GM23338 (cell line): ENCODE data around the gene EIF4E2. TPM values are rescaled to one million over a fixed set of nuclear protein-coding genes. Genes with fewer than 3 reads are reported as not detected.

Source experiments
- ATAC-seq: fragments of 200-7000 bp; cut with Tn5 transposase; 3 replicates; pipeline ENCODE4 v1.9.1; 2020
- DNase-seq: peaks from one replicate; pipeline ENCODE4 v3.0.0-alpha.2; 2015; ENCODE audit warnings: low spot score
- H2AFZ ChIP-seq: fragments of 200-600 bp; sonication (generic); 2 replicates; pipeline ENCODE4 v1.8.0; 2016; ENCODE audit warnings: antibody characterized with exemption, mild to moderate bottlenecking, moderate library complexity
- H3F3A ChIP-seq: fragments of 200-600 bp; sonication (generic); replicated peaks from 2 replicates; pipeline ENCODE4 v1.8.0; 2017; ENCODE audit warnings: antibody characterized with exemption, mixed run types, low read depth
- H3K27ac ChIP-seq: fragments of 200-600 bp; sonication (generic); 2 replicates; pipeline ENCODE4 v1.6.1; 2016; ENCODE audit warnings: low read depth
- H3K27me3 ChIP-seq: fragments of 200-600 bp; sonication (generic); 2 replicates; pipeline ENCODE4 v1.8.0; 2016; ENCODE audit warnings: mild to moderate bottlenecking, mixed run types, moderate library complexity; ENCODE audit not compliant: insufficient read depth
- H3K36me3 ChIP-seq: fragments of 200-600 bp; sonication (generic); 2 replicates; pipeline ENCODE4 v1.8.0; 2016; ENCODE audit warnings: mild to moderate bottlenecking; ENCODE audit not compliant: insufficient read depth
- H3K4me1 ChIP-seq: fragments of 200-600 bp; sonication (generic); 2 replicates; pipeline ENCODE4 v1.8.0; 2016; ENCODE audit warnings: mild to moderate bottlenecking, moderate library complexity; ENCODE audit not compliant: insufficient read depth
- H3K4me2 ChIP-seq: fragments of 200-600 bp; sonication (generic); 2 replicates; pipeline ENCODE4 v1.7.1; 2017; ENCODE audit warnings: mixed run types
- H3K4me3 ChIP-seq: fragments of 200-600 bp; sonication (generic); 2 replicates; pipeline ENCODE4 v1.6.1; 2016; ENCODE audit warnings: mixed run types
- H3K79me2 ChIP-seq: fragments of 200-600 bp; sonication (generic); replicated peaks from 2 replicates; pipeline ENCODE4 v1.8.0; 2017; ENCODE audit warnings: mild to moderate bottlenecking; ENCODE audit not compliant: insufficient read depth
- H3K9me2 ChIP-seq: fragments of 200-600 bp; sonication (generic); 2 replicates; pipeline ENCODE4 v1.8.0; 2017; ENCODE audit not compliant: insufficient read depth
- H4K20me1 ChIP-seq: fragments of 200-600 bp; sonication (generic); replicated peaks from 2 replicates; pipeline ENCODE4 v1.8.0; 2017; ENCODE audit warnings: mild to moderate bottlenecking; ENCODE audit not compliant: insufficient read depth
- H3K27ac Mint-ChIP-seq: 2 replicates; pipeline ENCODE4 v1.8.0; 2020; ENCODE audit warnings: inconsistent platforms, mild to moderate bottlenecking, moderate library complexity, mixed read lengths
- H3K27me3 Mint-ChIP-seq: 3 replicates; pipeline ENCODE4 v1.8.0; 2022; ENCODE audit warnings: low read depth, mild to moderate bottlenecking, moderate library complexity, mixed read lengths, inconsistent platforms; ENCODE audit not compliant: insufficient read depth, poor library complexity
- H3K36me3 Mint-ChIP-seq: 3 replicates; pipeline ENCODE4 v1.8.0; 2021; ENCODE audit warnings: low read depth, mild to moderate bottlenecking, inconsistent platforms, moderate library complexity, mixed read lengths
- H3K4me1 Mint-ChIP-seq: 3 replicates; pipeline ENCODE4 v1.8.0; 2020; ENCODE audit warnings: mild to moderate bottlenecking, inconsistent platforms, mixed read lengths
- H3K4me3 Mint-ChIP-seq: 3 replicates; pipeline ENCODE4 v1.8.0; 2021; ENCODE audit warnings: moderate library complexity, mild to moderate bottlenecking, inconsistent platforms, mixed read lengths
- H3K9me3 Mint-ChIP-seq: 3 replicates; pipeline ENCODE4 v1.8.0; 2020; ENCODE audit warnings: moderate library complexity, mild to moderate bottlenecking, inconsistent platforms, mixed read lengths
- CREB1 ChIP-seq: fragments of 250-450 bp; sonication (Bioruptor Pico); IDR thresholded peaks from 2 replicates; pipeline ENCODE4 v1.5.0; 2020; ENCODE audit warnings: low read depth, mild to moderate bottlenecking, moderate library complexity
- EZH2 ChIP-seq: fragments of 200-600 bp; sonication (generic); IDR thresholded peaks from one replicate; pipeline ENCODE4 v1.8.0; 2017; ENCODE audit warnings: antibody characterized with exemption, mild to moderate bottlenecking, low read depth; ENCODE audit not compliant: unreplicated experiment
- EZH2phosphoT487 ChIP-seq: fragments of 200-600 bp; sonication (generic); IDR thresholded peaks from one replicate; pipeline ENCODE4 v1.8.1; 2018; ENCODE audit warnings: antibody characterized with exemption; ENCODE audit not compliant: unreplicated experiment
- JUNB ChIP-seq: IDR thresholded peaks from one replicate; pipeline ENCODE4 v1.6.1; 2016; ENCODE audit warnings: antibody characterized with exemption; ENCODE audit not compliant: unreplicated experiment
- NANOG ChIP-seq: IDR thresholded peaks from 2 replicates; pipeline ENCODE4 v1.6.1; 2016; ENCODE audit warnings: antibody characterized with exemption, borderline replicate concordance
- POLR2AphosphoS5 ChIP-seq: IDR thresholded peaks from 2 replicates; pipeline ENCODE4 v1.6.1; 2016; ENCODE audit warnings: antibody characterized with exemption, low read depth
- STAT1 ChIP-seq: IDR thresholded peaks from one replicate; pipeline ENCODE4 v1.6.1; 2016; ENCODE audit warnings: antibody characterized with exemption; ENCODE audit not compliant: unreplicated experiment
- ZNF114 ChIP-seq: fragments of 250-450 bp; sonication (Bioruptor Pico); IDR thresholded peaks from 2 replicates; pipeline ENCODE4 v1.5.0; 2020; ENCODE audit warnings: mild to moderate bottlenecking, moderate library complexity
- ZNF331 ChIP-seq: fragments of 250-450 bp; sonication (Bioruptor Pico); IDR thresholded peaks from 2 replicates; pipeline ENCODE4 v1.5.0; 2020; ENCODE audit warnings: low read depth, mild to moderate bottlenecking, moderate library complexity
- polyA plus RNA-seq: library from polyadenylated mRNA; unstranded; fragments of >200 nt; fragmentation: Nextera tagmentation; extraction: Ambion mirVana; gene quantifications from 2 replicates; pipeline ENCODE4 v1.2.1, GENCODE V29; 2016
- total RNA-seq: library from RNA; depleted of rRNA; stranded (reverse); fragments of >200 nt; shearing (Covaris generic); gene quantifications from 2 replicates; pipeline ENCODE4 v1.2.3, GENCODE V29; 2014
- TF ChIP-seq, protein P1 (sequence below), 2 experiments: fragments of 200-600 bp in 1 of 2; sonication (generic) in 1 of 2; conservative IDR thresholded peaks; 2 replicates each; pipeline versions ENCODE4 v1.5.1 to v1.6.1; 2016 to 2017; ENCODE audit warnings: antibody characterized with exemption in 2 of 2, low read depth in 2 of 2, mild to moderate bottlenecking in 2 of 2, moderate library complexity in 1 of 2
- TF ChIP-seq, protein P2 (sequence below): IDR thresholded peaks from 2 replicates; pipeline ENCODE4 v1.6.1; 2016; ENCODE audit warnings: antibody characterized with exemption
- TF ChIP-seq, protein P3 (sequence below): IDR thresholded peaks from one replicate; pipeline ENCODE4 v1.6.1; 2018; ENCODE audit warnings: antibody characterized with exemption; ENCODE audit not compliant: unreplicated experiment

The EIF4E2 gene
- total and polyA plus RNA-seq, 2 experiments from 2014 or later = 68.1 to 152 TPM

DNA sequence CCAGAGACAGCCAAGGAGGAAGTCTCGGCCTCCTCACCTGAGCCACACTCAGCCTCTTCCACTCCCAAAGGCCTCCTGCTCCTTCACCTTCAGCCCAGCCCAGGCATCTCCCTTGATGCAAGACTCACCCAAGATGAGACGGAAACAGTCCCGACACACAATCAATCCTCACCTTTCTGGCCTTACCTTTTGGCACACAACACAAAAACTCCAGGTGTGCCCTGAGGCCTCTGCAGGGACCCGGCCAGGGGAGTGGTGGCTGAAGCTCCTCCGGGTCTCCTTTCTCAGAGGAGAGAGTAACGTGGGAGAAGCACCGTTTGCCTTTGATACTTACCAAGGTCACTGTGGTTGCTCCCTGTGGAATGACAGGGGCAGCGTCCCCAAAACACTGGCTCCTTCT is 59.1 kb downstream of the EIF4E2 start:
- 0 out of 2 replicates have a peak, but pooled peaks cover 5% of the 10 kb centered on the region for H3F3A ChIP-seq
- no peak overlapping the region for H3K4me2 ChIP-seq
- Mint-ChIP-seq H3K4me3 (no peak overlapping the region), H3K4me1 (no peaks in the 10 kb centered on the region), H3K9me3 (no peaks in the 10 kb centered on the region; the same call in 2 of the 3 replicates), H3K27ac (no peak overlapping the region), H3K36me3 (no peaks in the 10 kb centered on the region), H3K27me3 (peaks cover 7% of the 10 kb centered on the region)
- no peak overlapping the region; the same call in 1 of the 2 replicates for H2AFZ ChIP-seq
- H4K20me1 ChIP-seq = no peaks in the 10 kb centered on the region; the same call in 1 of the 2 replicates
- H3K9me2 ChIP-seq = no peaks in the 10 kb centered on the region
- H3K79me2 ChIP-seq = no peaks in the 10 kb centered on the region
- no peak for DNase-seq
- no peak overlapping the region for H3K4me3 ChIP-seq
- ATAC-seq = no peak
- no peak overlapping the region for H3K27ac ChIP-seq
- H3K4me1 ChIP-seq = no peaks in the 10 kb centered on the region
- no peaks in the 10 kb centered on the region for H3K27me3 ChIP-seq
- no peak for TF ChIP-seq NANOG
- no peak for TF ChIP-seq EZH2
- no peak for TF ChIP-seq POLR2AphosphoS5
- no peak for TF ChIP-seq JUNB
- TF ChIP-seq, protein P1, sequence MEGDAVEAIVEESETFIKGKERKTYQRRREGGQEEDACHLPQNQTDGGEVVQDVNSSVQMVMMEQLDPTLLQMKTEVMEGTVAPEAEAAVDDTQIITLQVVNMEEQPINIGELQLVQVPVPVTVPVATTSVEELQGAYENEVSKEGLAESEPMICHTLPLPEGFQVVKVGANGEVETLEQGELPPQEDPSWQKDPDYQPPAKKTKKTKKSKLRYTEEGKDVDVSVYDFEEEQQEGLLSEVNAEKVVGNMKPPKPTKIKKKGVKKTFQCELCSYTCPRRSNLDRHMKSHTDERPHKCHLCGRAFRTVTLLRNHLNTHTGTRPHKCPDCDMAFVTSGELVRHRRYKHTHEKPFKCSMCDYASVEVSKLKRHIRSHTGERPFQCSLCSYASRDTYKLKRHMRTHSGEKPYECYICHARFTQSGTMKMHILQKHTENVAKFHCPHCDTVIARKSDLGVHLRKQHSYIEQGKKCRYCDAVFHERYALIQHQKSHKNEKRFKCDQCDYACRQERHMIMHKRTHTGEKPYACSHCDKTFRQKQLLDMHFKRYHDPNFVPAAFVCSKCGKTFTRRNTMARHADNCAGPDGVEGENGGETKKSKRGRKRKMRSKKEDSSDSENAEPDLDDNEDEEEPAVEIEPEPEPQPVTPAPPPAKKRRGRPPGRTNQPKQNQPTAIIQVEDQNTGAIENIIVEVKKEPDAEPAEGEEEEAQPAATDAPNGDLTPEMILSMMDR (conservative IDR thresholded peaks at IDR 0.05; ENCODE audit: low read depth in 2 of 2) = no peak
- no peak for TF ChIP-seq ZNF331 (CRISPR knock-in tag)
- TF ChIP-seq, protein P2, sequence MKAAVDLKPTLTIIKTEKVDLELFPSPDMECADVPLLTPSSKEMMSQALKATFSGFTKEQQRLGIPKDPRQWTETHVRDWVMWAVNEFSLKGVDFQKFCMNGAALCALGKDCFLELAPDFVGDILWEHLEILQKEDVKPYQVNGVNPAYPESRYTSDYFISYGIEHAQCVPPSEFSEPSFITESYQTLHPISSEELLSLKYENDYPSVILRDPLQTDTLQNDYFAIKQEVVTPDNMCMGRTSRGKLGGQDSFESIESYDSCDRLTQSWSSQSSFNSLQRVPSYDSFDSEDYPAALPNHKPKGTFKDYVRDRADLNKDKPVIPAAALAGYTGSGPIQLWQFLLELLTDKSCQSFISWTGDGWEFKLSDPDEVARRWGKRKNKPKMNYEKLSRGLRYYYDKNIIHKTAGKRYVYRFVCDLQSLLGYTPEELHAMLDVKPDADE = no peak
- H3K36me3 ChIP-seq = no peaks in the 10 kb centered on the region

DNA sequence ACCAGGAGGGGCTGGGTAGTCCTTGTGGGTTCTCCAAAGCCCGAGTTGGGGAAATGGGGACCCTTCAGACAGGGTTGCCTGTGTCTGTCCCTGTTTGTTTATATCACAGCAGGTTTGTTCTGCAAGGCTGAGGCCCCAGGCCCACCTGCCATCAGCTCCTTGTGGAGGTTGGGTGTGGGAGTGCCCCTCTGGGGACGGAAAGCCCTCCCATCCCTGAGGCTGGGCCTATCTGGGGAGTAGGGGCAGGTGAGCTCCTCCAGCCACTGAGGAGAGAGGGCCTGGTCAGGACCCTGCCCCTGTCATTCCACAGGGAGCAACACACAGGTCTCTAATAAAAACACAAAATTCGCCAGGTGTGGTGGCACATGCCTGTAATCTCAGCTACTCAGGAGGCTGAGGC is 59.6 kb downstream of the EIF4E2 start:
- Histone ChIP-seq H3K9me2 (no peaks in the 10 kb centered on the region), H3K79me2 (no peaks in the 10 kb centered on the region), H3K27ac (no peak overlapping the region), H3K4me3 (no peak overlapping the region), H2AFZ (no peak overlapping the region; the same call in 1 of the 2 replicates), H4K20me1 (no peaks in the 10 kb centered on the region; the same call in 1 of the 2 replicates), H3K36me3 (no peaks in the 10 kb centered on the region), H3F3A (0 out of 2 replicates have a peak, but pooled peaks cover 5% of the 10 kb centered on the region), H3K4me1 (no peaks in the 10 kb centered on the region), H3K4me2 (no peak overlapping the region), H3K27me3 (no peaks in the 10 kb centered on the region)
- Mint-ChIP-seq H3K4me3 (no peak overlapping the region), H3K27ac (no peak overlapping the region), H3K9me3 (no peaks in the 10 kb centered on the region; the same call in 2 of the 3 replicates), H3K4me1 (no peaks in the 10 kb centered on the region), H3K27me3 (peaks cover 7% of the 10 kb centered on the region), H3K36me3 (no peaks in the 10 kb centered on the region)
- ATAC-seq (no peak), DNase-seq (no peak)
- TF ChIP-seq POLR2AphosphoS5 = no peak
- TF ChIP-seq, protein P1 (conservative IDR thresholded peaks at IDR 0.05; ENCODE audit: low read depth in 2 of 2) = no peak
- TF ChIP-seq EZH2 = no peak
- TF ChIP-seq ZNF331 (CRISPR knock-in tag) = no peak
- no peak for TF ChIP-seq STAT1
- TF ChIP-seq CREB1 (CRISPR knock-in tag) = no peak
- no peak for TF ChIP-seq JUNB
- no peak for TF ChIP-seq EZH2phosphoT487
- TF ChIP-seq NANOG = no peak
- TF ChIP-seq, protein P2 = no peak
- TF ChIP-seq, protein P3, sequence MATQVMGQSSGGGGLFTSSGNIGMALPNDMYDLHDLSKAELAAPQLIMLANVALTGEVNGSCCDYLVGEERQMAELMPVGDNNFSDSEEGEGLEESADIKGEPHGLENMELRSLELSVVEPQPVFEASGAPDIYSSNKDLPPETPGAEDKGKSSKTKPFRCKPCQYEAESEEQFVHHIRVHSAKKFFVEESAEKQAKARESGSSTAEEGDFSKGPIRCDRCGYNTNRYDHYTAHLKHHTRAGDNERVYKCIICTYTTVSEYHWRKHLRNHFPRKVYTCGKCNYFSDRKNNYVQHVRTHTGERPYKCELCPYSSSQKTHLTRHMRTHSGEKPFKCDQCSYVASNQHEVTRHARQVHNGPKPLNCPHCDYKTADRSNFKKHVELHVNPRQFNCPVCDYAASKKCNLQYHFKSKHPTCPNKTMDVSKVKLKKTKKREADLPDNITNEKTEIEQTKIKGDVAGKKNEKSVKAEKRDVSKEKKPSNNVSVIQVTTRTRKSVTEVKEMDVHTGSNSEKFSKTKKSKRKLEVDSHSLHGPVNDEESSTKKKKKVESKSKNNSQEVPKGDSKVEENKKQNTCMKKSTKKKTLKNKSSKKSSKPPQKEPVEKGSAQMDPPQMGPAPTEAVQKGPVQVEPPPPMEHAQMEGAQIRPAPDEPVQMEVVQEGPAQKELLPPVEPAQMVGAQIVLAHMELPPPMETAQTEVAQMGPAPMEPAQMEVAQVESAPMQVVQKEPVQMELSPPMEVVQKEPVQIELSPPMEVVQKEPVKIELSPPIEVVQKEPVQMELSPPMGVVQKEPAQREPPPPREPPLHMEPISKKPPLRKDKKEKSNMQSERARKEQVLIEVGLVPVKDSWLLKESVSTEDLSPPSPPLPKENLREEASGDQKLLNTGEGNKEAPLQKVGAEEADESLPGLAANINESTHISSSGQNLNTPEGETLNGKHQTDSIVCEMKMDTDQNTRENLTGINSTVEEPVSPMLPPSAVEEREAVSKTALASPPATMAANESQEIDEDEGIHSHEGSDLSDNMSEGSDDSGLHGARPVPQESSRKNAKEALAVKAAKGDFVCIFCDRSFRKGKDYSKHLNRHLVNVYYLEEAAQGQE = no peak
- no peak for TF ChIP-seq ZNF114 (CRISPR knock-in tag)
